ENCODE measurements around the gene HIP1R. TPM values are rescaled to one million over a fixed set of nuclear protein-coding genes. Genes with fewer than 3 reads are reported as not detected.

HIP1R gene
- total and polyA plus RNA-seq, 10 donors: 40.3 to 65.9 (median 49.0) TPM

GRCh38 chr12:122862110-122862634 is 26.9 kb downstream of the HIP1R start:
- no peaks in the 10 kb centered on the region for H3K9me3 ChIP-seq
- 60 to 70% (median 64%) methylated on average over 16 to 20 of the region's 20 CpGs for WGBS, 5 donors
- no peaks in the 10 kb centered on the region for H3K27me3 ChIP-seq (replicated peaks in 1 of 7)
- TF ChIP-seq POLR2AphosphoS5 (IDR thresholded peaks at IDR 0.05) (peak in 2 of 3 donors; percentile 44 to 68), POLR2A (IDR thresholded peaks at IDR 0.05) (no peak)
- TF ChIP-seq, protein P1, sequence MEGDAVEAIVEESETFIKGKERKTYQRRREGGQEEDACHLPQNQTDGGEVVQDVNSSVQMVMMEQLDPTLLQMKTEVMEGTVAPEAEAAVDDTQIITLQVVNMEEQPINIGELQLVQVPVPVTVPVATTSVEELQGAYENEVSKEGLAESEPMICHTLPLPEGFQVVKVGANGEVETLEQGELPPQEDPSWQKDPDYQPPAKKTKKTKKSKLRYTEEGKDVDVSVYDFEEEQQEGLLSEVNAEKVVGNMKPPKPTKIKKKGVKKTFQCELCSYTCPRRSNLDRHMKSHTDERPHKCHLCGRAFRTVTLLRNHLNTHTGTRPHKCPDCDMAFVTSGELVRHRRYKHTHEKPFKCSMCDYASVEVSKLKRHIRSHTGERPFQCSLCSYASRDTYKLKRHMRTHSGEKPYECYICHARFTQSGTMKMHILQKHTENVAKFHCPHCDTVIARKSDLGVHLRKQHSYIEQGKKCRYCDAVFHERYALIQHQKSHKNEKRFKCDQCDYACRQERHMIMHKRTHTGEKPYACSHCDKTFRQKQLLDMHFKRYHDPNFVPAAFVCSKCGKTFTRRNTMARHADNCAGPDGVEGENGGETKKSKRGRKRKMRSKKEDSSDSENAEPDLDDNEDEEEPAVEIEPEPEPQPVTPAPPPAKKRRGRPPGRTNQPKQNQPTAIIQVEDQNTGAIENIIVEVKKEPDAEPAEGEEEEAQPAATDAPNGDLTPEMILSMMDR (IDR thresholded peaks at IDR 0.05 in 8 of 11, conservative IDR thresholded peaks at IDR 0.05 in 3 of 11): no peak
- H3K27ac ChIP-seq: peak overlapping the region in 7 of 8 donors; percentile 15 to 74 (median 32)
- intact Hi-C loops (cut with DNase I; ENCODE audit: low total_unique reads): no loop called here
- H3K4me1 ChIP-seq: peaks cover 16 to 74% (median 46%) of the 10 kb centered on the region in 6 donors
- peak; percentile 78 for DNase-seq
- H3K4me3 ChIP-seq: no peak overlapping the region
- H3K36me3 ChIP-seq: peaks cover 4 to 95% (median 43%) of the 10 kb centered on the region in 6 donors

GRCh38 chr12:122862872-122863701 is 27.8 kb downstream of the HIP1R start:
- 67 to 74% (median 69%) methylated on average over 9 to 12 of the region's 12 CpGs for WGBS, 5 donors
- Histone ChIP-seq H3K27me3 (replicated peaks in 1 of 7) (no peaks in the 10 kb centered on the region), H3K9me3 (no peaks in the 10 kb centered on the region), H3K4me3 (no peak overlapping the region), H3K4me1 (peaks cover 16 to 83% (median 55%) of the 10 kb centered on the region in 6 donors), H3K27ac (peak overlapping the region in 6 of 8 donors; percentile 13 to 74 (median 29)), H3K36me3 (peaks cover 4 to 95% (median 47%) of the 10 kb centered on the region in 6 donors)
- intact Hi-C loops (cut with DNase I; ENCODE audit: low total_unique reads): no loop called here
- TF ChIP-seq POLR2AphosphoS5 (IDR thresholded peaks at IDR 0.05): peak in 2 of 3 donors; percentile 16 to 17
- TF ChIP-seq, protein P1 (IDR thresholded peaks at IDR 0.05 in 8 of 11, conservative IDR thresholded peaks at IDR 0.05 in 3 of 11): no peak
- DNase-seq: peak; percentile 82

- H3K27ac ChIP-seq: peak overlapping the region in 2 of 8 donors; percentile 19 to 74
- H3K27me3 ChIP-seq (replicated peaks in 1 of 7): no peaks in the 10 kb centered on the region
- no peaks in the 10 kb centered on the region for H3K9me3 ChIP-seq
- 89 to 98% (median 91%) methylated on average over 5 of the region's 5 CpGs for WGBS, 5 donors
- peaks cover 28 to 97% (median 71%) of the 10 kb centered on the region in 6 donors for H3K4me1 ChIP-seq
- peaks cover 4 to 96% (median 57%) of the 10 kb centered on the region in 6 donors for H3K36me3 ChIP-seq
- TF ChIP-seq, protein P1 (IDR thresholded peaks at IDR 0.05 in 8 of 11, conservative IDR thresholded peaks at IDR 0.05 in 3 of 11): no peak
- TF ChIP-seq POLR2AphosphoS5 (IDR thresholded peaks at IDR 0.05) (no peak), POLR2A (IDR thresholded peaks at IDR 0.05) (no peak)
- H3K4me3 ChIP-seq: no peak overlapping the region
- intact Hi-C loops (cut with DNase I; ENCODE audit: low total_unique reads): no loop called here
- DNase-seq: no peak
Measured at GRCh38 chr12:122864894-122865253, 29.6 kb downstream of the HIP1R start.
